ENCODE measurements around the gene TUBB8B. TPM values are rescaled to one million over a fixed set of nuclear protein-coding genes. Genes with fewer than 3 reads are reported as not detected.
"Not testable (repeated sequence)": the region's sequence is repeated elsewhere in the genome, so short reads cannot be mapped to it uniquely, and the experiment has no call there.

TUBB8B gene
- total RNA-seq, 1 donor from 2014 or later, result not detected

DNA sequence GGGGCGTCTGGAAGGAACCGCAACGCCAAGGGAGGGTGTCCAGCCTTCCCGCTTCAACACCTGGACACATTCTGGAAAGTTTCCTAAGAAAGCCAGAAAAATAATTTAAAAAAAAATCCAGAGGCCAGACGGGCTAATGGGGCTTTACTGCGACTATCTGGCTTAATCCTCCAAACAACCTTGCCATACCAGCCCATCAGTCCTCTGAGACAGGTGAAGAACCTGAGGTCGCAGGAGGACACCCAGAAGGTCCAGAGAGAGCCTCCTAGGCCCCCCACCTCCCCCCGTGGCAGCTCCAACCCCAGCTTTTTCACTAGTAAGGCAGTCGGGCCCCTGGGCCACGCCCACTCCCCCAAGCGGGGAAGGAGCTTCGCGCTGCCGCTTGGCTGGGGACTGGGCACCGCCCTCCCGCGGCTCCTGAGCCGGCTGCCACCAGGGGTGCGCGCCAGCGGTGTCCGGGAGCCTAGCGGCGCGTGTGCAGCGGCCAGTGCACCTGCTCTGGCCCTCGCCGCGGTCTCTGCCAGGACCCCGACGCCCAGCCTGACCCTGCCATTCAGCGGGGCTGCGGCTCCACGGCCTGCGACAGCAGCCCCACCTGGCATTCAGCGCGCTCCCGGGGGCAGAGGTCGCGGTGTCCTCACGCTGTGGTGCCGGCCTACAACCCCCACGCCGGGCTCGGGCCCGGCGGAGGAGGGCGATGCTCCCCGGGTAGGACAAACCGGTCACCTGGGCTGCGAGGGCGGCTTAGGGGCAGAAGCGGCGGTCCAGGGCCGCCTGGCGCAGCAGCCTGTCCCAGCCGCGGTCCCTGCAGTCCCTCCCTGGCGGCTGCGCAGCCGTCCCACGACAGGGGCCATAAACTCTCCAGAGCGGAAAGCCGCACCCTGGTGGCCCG is 37.8 kb downstream of the TUBB8B start:
- not testable (repeated sequence) for DNase-seq

DNA sequence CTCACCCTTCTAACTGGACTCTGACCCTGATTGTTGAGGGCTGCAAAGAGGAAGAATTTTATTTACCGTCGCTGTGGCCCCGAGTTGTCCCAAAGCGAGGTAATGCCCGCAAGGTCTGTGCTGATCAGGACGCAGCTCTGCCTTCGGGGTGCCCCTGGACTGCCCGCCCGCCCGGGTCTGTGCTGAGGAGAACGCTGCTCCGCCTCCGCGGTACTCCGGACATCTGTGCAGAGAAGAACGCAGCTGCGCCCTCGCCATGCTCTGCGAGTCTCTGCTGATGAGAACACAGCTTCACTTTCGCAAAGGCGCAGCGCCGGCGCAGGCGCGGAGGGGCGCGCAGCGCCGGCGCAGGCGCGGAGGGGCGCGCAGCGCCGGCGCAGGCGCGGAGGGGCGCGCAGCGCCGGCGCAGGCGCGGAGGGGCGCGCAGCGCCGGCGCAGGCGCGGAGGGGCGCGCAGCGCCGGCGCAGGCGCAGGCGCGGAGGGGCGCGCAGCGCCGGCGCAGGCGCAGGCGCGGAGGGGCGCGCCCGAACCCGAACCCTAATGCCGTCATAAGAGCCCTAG is 38.7 kb downstream of the TUBB8B start:
- not testable (repeated sequence) for DNase-seq

DNA sequence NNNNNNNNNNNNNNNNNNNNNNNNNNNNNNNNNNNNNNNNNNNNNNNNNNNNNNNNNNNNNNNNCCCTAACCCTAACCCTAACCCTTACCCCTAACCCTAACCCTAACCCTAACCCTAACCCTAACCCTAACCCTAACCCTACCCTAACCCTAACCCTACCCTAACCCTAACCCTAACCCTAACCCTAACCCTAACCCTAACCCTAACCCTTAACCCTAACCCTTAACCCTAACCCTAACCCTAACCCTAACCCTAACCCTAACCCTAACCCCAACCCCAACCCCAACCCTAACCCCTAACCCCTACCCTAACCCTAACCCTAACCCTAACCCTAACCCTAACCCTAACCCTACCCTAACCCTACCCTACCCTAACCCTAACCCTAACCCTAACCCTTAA is 39.5 kb downstream of the TUBB8B start:
- DNase-seq, result not testable (repeated sequence)

Other genes starting within 250 kb of the TUBB8B start
- gene USP14, start 108.9 kb upstream of the TUBB8B start, total RNA-seq, result 22.0 and 92.5 TPM in 2 replicates
- 37.7 and 47.3 TPM in 2 replicates for gene THOC1, start 218.4 kb upstream of the TUBB8B start, total RNA-seq

Measured in dermis blood vessel endothelial cell (primary cell).